Left hindlimb (tissue), 1 donor: ENCODE data around the gene SPATA12.

ENCODE experiments used
- DNase-seq: peaks from one replicate; pipeline ENCODE4 v3.0.0-alpha.2; 2018

Gene SPATA12

GRCh38 chr3:57085211-57085610 lies 24.7 kb downstream of the SPATA12 start:
- no peak for DNase-seq

GRCh38 chr3:57086201-57086600 lies 25.7 kb downstream of the SPATA12 start:
- no peak for DNase-seq

- DNase-seq = no peak
Measured at GRCh38 chr3:57087361-57088092, 27.1 kb downstream of the SPATA12 start.

- DNase-seq = no peak
Measured at GRCh38 chr3:57088503-57088902, 28.0 kb downstream of the SPATA12 start.

GRCh38 chr3:57089043-57089442 lies 28.6 kb downstream of the SPATA12 start:
- no peak for DNase-seq

GRCh38 chr3:57091521-57092273 lies 31.2 kb downstream of the SPATA12 start:
- DNase-seq = no peak

GRCh38 chr3:57093489-57093888 lies 33.0 kb downstream of the SPATA12 start:
- DNase-seq = no peak

GRCh38 chr3:57093971-57094535 lies 33.6 kb downstream of the SPATA12 start:
- no peak for DNase-seq

- peak; percentile 88 for DNase-seq
Measured at GRCh38 chr3:57094575-57094974, 34.1 kb downstream of the SPATA12 start.

GRCh38 chr3:57095363-57095762 lies 34.9 kb downstream of the SPATA12 start:
- no peak for DNase-seq

- no peak for DNase-seq
Measured at GRCh38 chr3:57097536-57097935, 37.1 kb downstream of the SPATA12 start.

- no peak for DNase-seq
Measured at GRCh38 chr3:57098418-57099310, 38.2 kb downstream of the SPATA12 start.

- DNase-seq = peak; percentile 73
Measured at GRCh38 chr3:57100046-57100695, 39.7 kb downstream of the SPATA12 start.

GRCh38 chr3:57105585-57105984 lies 45.1 kb downstream of the SPATA12 start:
- no peak for DNase-seq

GRCh38 chr3:57108684-57109083 lies 48.2 kb downstream of the SPATA12 start:
- no peak for DNase-seq

- no peak for DNase-seq
Measured at GRCh38 chr3:57109437-57110199, 49.2 kb downstream of the SPATA12 start.

GRCh38 chr3:57110214-57110613 lies 49.8 kb downstream of the SPATA12 start:
- DNase-seq = no peak

- DNase-seq = peak; percentile 71
Measured at GRCh38 chr3:57110798-57111197, 50.3 kb downstream of the SPATA12 start.

- DNase-seq = no peak
Measured at GRCh38 chr3:57112206-57112605, 51.7 kb downstream of the SPATA12 start.

- DNase-seq = no peak
Measured at GRCh38 chr3:57116501-57116900, 56.0 kb downstream of the SPATA12 start.

GRCh38 chr3:57118254-57118653 lies 57.8 kb downstream of the SPATA12 start:
- no peak for DNase-seq

- no peak for DNase-seq
Measured at GRCh38 chr3:57120040-57120439, 59.6 kb downstream of the SPATA12 start.
